GM18907 (cell line): Measurements from ENCODE around the gene PCK2.

ENCODE experiments used
- ATAC-seq: cut with Tn5 transposase; IDR thresholded peaks from one replicate; pipeline ENCODE4 v1.9.1; 2021; ENCODE audit warnings: mild to moderate bottlenecking, moderate library complexity; ENCODE audit not compliant: unreplicated experiment

PCK2 gene

DNA sequence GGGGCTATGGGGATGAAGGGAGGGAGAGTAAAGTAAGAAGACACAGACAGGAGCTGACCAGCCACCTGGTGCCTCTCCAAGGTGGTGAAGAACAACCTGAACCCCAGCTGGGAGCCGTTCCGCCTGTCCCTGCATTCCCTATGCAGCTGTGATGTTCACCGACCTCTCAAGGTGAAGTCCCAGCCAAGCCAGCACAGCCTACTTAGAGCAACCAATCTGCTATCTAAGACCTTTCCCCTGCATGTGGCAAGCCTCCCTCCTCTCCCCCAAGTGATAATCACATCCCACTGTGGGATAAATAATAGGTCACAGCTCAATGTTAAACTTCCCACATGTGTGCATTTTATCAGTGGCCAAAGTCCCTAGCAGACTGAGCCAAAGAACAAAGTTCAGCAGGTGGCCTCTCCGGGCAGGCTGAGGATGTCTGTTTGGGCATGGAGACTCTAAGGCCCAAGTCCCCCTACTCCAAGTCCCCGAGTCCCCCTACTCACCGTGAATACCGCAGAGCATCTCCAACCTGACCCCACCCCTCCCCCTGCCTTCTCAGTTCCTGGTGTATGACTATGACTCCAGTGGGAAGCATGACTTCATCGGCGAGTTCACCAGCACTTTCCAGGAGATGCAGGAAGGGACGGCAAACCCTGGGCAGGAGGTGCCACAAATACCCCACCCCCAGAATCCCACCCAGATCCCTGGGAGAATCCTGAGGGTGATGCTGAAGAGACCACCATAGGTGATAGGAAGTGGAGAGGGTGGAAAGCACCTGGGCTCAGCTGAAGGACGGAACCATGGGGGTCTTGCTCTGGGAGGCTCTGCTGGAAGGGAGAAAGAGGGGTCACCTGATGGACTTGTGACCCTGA lies 19.3 kb upstream of the PCK2 start:
- ATAC-seq = no peak

DNA sequence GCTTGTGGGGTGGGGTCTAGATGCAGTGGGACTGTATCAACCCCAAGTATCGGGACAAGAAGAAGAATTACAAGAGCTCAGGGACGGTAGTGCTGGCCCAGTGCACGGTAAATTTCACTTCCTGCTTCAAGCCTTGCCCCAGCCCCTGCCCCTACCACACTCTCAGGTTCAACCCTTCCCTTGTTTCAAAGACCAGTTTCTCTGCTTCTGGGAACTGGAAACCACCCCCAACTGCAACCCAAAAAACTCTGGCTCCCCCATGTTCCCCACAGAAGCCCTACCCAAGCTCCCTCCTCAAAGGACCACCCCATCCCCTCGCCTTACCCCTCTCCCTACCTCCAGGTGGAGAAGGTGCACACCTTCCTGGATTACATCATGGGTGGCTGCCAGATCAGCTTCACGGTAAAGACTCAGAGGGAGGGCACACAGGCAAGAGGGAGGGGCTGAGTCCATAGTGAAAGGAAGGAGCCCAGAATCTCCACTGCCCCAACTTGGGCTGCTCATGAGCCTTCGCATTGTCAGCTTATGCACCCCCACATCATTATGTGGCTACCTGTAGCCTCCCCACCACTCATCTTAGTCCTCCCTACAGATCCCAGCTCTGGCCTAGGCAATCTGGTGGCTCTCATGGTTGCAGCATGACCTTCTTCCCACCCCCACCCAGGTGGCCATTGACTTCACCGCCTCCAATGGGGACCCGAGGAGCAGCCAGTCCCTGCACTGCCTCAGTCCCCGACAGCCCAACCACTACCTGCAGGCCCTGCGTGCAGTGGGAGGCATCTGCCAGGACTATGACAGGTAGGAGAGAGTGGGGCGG lies 18.4 kb upstream of the PCK2 start:
- ATAC-seq = peak; percentile 44

DNA sequence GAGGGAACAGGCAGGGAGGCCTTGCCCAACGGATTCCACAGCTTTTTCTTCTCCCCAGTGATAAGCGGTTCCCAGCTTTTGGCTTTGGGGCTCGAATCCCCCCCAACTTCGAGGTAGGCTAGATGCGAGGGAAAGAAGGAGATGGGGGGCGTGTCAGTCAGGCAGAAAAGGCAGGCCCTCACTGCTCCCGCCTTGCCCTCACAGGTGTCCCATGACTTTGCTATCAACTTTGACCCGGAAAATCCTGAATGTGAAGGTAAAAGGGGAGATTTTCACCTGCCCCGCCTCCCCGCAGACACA lies 17.9 kb upstream of the PCK2 start:
- ATAC-seq = no peak

- no peak for ATAC-seq
Observed at GRCh38 chr14:24077086-24077485, 17.0 kb upstream of the PCK2 start.

GRCh38 chr14:24078146-24078545 lies 16.0 kb upstream of the PCK2 start:
- ATAC-seq = no peak

DNA sequence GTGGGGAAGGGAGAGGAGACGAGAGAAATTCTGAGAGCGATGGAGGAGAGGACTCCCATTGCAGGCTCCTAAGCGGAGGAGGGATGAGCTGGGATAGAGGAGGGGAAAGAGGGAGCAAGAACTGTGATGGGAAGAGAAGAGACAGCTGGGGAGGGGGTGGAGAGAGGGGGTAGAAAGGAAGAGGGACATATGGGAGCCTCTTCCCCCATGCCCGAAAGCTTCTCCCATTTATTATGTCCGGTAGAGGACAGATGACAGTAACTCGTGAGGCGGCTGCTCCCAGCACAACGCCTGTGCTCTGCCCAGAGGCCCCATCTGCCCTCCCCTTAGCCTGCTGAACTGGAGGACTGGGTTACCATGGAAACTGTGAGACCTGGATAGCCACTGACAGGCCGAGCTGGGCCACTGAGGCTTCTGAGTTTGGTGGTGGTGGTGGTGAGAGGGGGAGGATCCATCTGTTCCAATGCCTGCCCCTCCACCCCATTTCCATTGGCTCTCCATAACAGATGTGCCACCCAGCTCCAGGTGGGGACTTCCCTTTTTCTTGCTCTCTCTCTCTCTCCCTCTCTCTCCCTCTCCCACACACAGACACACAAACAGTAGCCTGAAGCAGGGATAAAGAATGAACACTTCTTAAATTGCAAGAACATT lies 14.5 kb upstream of the PCK2 start:
- no peak for ATAC-seq

DNA sequence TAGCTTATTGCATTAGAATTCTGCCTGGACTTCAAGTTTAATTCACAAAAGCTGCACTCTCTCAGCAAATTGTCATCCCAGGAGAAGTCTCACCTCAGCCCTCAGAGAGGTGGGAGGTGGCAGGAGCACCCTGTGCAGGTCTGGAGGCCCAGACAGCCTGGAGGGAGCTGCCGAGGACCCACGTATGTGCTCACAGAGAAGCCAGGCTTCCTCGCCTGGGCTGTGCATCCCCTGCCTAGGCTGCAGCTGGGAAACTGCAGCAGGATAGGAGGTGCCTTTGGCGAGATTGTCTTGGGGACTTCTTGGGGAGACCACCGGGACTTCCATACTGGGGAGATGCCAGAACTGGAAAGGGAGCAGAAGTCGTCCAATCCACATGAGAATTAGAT lies 14.0 kb upstream of the PCK2 start:
- ATAC-seq = no peak

DNA sequence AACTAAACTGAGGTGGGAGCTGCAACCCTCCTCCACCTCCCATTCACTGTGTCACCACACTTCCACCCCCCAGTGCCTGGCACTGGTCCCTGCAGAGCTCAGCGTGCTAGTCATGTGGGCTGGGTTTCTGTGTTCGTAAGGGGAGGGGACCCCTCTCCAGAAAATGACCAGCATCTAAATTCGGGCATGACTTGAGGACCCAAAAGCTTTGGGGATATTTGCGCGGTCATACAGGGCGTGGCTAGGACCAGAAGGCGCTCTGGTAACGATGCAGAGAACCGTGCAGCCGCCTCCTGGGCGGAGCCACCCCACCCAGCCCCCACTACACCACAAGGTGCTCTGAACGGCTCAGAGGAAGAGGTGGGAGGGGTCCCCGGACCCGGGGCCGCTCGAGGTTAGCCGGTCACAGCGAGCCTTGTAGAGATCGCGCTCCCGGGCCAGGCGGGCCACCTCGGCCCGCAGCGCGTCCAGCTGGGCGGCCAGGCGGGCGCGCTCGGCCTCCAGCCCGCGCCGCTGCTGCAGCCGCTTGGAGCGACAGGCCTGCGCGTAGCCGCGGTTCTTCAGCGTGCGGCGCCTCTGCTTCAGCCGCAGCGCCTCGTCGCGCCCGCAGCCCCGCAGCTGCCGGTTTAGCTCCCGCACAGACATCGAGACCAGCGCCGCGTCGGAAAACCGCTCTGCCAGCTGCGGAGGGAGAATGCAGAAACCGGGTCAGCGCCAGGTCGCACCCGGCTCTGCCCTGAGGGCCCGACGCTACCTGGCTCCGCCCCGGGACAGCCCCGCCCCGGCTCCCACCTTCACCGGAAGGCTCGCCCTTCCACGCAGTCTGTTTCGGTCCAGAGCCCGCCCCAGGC lies 13.0 kb upstream of the PCK2 start:
- peak; percentile 92 for ATAC-seq

DNA sequence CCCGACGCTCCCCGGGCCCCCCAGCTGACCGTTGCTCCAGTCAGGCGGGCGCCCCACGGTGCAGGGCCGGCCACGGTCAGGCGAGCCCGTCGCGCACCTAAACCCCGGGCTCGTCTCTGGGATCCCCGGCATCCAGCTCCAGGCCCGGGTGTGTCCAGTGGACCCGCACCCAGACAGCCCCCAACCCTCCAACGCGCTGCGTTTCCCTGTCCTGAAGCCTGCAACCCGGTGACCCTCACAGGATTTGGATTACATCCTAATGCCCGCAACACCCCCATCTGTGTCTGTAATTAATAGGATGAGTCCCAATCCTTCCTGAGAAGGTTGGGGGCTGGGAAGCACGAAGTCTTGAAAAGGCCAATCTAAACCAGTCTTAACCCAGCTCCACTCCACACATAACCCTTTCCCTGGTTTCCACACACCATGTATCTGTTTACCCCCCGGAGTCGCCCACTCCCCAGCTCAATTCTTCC lies 12.3 kb upstream of the PCK2 start:
- no peak for ATAC-seq

DNA sequence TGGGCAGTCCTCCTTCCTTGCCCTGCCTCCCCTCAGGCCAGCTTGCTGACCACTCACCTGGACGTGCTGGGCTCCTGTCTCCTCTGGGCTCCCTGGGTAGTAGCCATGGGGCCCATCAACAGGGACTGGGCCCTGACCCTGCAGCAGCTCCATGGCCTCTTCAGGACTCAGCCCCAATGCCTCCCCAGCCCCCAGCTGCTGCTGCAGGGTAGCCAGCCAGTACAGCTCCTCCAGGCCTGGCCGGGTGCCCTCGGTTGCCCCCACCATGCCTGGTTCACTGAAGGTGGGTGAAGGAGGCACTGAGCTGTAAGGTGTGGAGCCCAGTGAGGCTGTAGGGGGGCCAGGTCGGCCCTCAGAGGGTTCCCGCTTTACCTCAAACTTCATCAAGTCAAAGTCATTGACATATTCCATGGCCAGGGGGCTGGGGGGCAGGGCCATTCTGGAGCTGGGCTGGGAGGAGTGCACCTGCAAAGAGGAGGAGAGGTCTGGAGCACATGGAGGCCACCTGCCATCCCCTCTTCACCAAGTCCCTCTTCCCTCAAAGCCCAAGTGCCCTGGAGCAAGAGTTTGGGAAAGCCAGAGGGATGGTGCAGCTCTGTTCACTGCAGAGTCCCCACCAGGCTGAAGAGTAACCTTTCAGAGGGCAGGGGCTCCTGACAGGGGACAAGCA lies 11.6 kb upstream of the PCK2 start:
- no peak for ATAC-seq

DNA sequence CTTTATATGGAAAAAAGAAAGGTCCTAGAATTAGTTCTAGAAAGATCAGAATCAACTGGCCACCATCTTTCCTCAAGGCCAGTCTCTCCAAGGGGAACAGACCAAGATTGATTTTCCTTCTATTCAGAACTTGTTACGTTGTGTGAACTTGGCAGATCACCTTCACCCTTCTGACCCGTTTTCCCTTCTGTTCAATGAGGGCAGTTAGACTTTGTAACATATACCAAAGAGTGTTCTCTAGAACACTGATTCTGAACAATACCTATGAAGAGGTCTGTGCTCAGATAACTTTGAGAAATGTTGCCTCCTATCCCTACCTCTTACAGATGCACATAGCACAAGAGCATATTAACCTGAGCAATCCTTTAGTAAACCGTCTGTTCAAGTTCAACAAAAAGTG lies 10.6 kb upstream of the PCK2 start:
- no peak for ATAC-seq

DNA sequence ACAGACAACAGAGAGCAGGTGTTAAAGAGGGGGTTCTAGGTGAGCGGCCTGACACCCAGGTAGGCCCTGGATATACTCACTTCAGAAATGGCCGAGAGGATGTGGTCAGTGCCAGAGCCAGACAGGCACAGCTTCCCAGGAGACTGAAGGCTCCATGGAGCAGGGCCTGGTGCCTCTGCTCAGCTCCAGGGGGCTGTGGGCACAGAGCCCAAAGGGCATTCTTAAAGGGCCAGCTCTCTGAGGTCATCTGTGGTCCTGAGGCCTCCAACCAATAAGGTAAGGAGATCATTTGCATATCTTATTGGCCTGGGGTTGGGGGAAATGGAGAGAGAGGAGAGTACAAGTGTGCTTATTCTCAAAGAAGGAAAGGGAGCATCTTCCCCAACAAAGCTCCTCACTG lies 9.7 kb upstream of the PCK2 start:
- ATAC-seq = no peak

DNA sequence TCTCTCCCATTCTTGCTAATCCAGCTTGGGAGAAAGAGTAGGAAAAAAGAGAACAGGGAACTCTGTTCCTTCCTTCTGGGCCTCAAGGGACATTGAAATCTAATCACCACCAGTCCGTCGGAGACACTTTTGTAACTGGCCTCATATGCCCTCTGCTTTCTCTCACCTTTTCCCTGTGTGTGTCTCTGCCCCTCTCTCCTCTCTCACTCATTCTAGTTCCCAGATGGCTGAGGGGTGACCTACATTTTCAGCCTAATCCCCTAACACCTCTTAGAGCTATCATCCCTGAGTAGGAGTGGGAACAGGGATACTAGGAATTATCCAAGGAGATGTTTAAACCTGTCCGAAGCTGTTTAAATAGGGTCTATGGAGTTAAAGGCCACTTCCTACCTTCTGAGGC lies 8.9 kb upstream of the PCK2 start:
- ATAC-seq = no peak

- no peak for ATAC-seq
Observed at GRCh38 chr14:24086193-24086955, 7.7 kb upstream of the PCK2 start.

- ATAC-seq = no peak
Observed at GRCh38 chr14:24087004-24087403, 7.1 kb upstream of the PCK2 start.

- no peak for ATAC-seq
Observed at GRCh38 chr14:24088095-24088494, 6.0 kb upstream of the PCK2 start.

GRCh38 chr14:24089890-24090289 lies 4.2 kb upstream of the PCK2 start:
- no peak for ATAC-seq

GRCh38 chr14:24092110-24092504 lies 2.0 kb upstream of the PCK2 start:
- no peak for ATAC-seq

DNA sequence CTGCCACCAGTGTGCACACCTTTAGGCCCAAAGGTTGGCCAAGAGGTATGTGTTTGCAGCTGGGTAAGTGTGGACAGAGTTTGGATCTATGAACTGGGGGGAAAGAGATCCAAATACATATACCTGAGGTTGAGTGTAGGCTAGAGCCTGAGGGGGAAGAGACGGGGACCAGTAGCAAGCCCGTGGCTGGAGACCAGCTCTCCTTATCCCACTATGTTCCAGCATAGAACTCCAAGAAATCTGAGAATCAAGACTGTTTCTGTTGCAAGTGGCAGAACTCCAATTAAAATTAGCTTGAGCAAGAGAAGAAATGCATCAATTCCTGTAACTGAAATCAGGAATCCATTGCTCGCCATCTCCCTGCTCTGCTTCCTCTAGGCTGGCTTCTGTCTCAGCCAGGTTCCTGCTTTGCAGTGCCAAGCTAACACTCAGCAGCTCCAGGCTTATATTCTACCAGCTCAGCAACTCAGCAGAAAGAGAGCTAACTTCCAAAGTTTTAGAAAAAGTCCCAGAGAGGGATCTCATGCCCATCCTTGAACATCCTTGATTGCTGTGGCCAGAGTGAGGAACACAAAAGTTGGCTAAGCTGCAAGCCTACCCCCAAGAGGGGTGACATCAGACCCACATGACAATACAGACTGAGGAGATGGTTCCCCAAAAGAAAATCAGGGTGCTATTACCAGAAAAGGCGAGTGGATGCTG lies 1.5 kb upstream of the PCK2 start:
- ATAC-seq = no peak
